HCT116 (cell line): Measurements from ENCODE around the gene COPZ1. TPM values are rescaled to one million over a fixed set of nuclear protein-coding genes. Genes with fewer than 3 reads are reported as not detected.
A peak's percentile ranks its signal among the peaks of the same experiment; 100 is the strongest.

Experiments used
- ATAC-seq: fragments of 200-7000 bp; cut with Tn5 transposase; 2 replicates; pipeline ENCODE4 v1.9.1; 2020; ENCODE audit warnings: mild to moderate bottlenecking, moderate library complexity
- BruUV-seq: library from RNA; stranded (reverse); fragments of 400-500 nt; replicated peaks from 2 replicates; lab custom pipeline; 2021; lab: Mats Ljungman, UMichigan
- CTCF ChIA-PET: fragments of 300-600 bp; sonication (Branson Sonifier 250); formaldehyde crosslinking; loops from one replicate; lab custom pipeline; 2021; ENCODE audit warnings: antibody characterized with exemption; lab: Charles Lee
- POLR2A ChIA-PET: fragments of 300-600, 350-600 bp; sonication (Branson Sonifier 250); formaldehyde crosslinking; loops from one replicate; lab custom pipeline; 2021; ENCODE audit warnings: antibody characterized with exemption; lab: Charles Lee
- RAD21 ChIA-PET, 2 experiments: fragments of 300-600 bp; sonication (Branson Sonifier 250); formaldehyde crosslinking; loops; one replicate each; lab custom pipeline; 2023; ENCODE audit warnings: low total read pairs in 2 of 2; ENCODE audit not compliant: uncharacterized antibody in 2 of 2, unreplicated experiment in 2 of 2, low non-redundant PET in 1 of 2; lab: Charles Lee
- DNase-seq: peaks from one replicate; pipeline ENCODE4 v3.0.0-alpha.2; 2010; ENCODE audit warnings: low read depth, low spot score
- H2AFZ ChIP-seq: fragments of 200-600 bp; shearing (Covaris generic), sonication (generic); 2 replicates; pipeline ENCODE4 v1.6.1; 2017; ENCODE audit warnings: low read depth, mixed run types, mixed read lengths, antibody characterized with exemption, low read length; ENCODE audit not compliant: poor library complexity, severe bottlenecking
- H3K27ac ChIP-seq: 2 replicates; pipeline ENCODE4 v1.5.1; 2012; ENCODE audit warnings: low read depth, low read length
- H3K27me3 ChIP-seq: fragments of 200-600 bp; sonication (generic); 2 replicates; pipeline ENCODE4 v1.6.1; 2016; ENCODE audit warnings: mixed run types, low read length, mixed read lengths; ENCODE audit not compliant: insufficient read depth
- H3K36me3 ChIP-seq, 2 experiments: fragments of 200-500 bp in 1 of 2; fragments of 200-600 bp in 1 of 2; sonication (Bioruptor generic) in 1 of 2; sonication (generic) in 1 of 2; 2 replicates each; pipeline versions ENCODE4 v1.5.1 to v1.6.1; 2014 to 2016; ENCODE audit warnings: low read length in 2 of 2, inconsistent platforms in 1 of 2, mixed read lengths in 1 of 2, mixed run types in 1 of 2; ENCODE audit not compliant: insufficient read depth in 2 of 2, control insufficient read depth in 1 of 2
- H3K4me1 ChIP-seq, 2 experiments: fragments of 200-600 bp in 1 of 2; sonication (generic) in 1 of 2; 2 replicates each; pipeline versions ENCODE4 v1.5.1 to v1.6.1; 2012 to 2017; ENCODE audit warnings: low read length in 2 of 2, inconsistent platforms in 1 of 2, mild to moderate bottlenecking in 1 of 2, mixed read lengths in 1 of 2, mixed run types in 1 of 2, moderate library complexity in 1 of 2; ENCODE audit not compliant: insufficient read depth in 2 of 2, control insufficient read depth in 1 of 2
- H3K4me2 ChIP-seq: fragments of 200-600 bp; sonication (generic); 2 replicates; pipeline ENCODE4 v1.6.1; 2017; ENCODE audit warnings: mixed run types, low read length, mixed read lengths
- H3K4me3 ChIP-seq, 2 experiments: fragments of 200-600 bp in 1 of 2; sonication (generic) in 1 of 2; replicated peaks in 1 of 2; 2 replicates each; pipeline ENCODE4 v1.5.1; 2011 to 2016; ENCODE audit warnings: low read length in 2 of 2, control low read depth in 1 of 2, low read depth in 1 of 2, mild to moderate bottlenecking in 1 of 2, mixed read lengths in 1 of 2, mixed run types in 1 of 2
- H3K79me2 ChIP-seq: fragments of 200-600 bp; sonication (generic); 2 replicates; pipeline ENCODE4 v1.6.1; 2017; ENCODE audit warnings: mild to moderate bottlenecking, mixed run types, low read length, moderate library complexity, mixed read lengths; ENCODE audit not compliant: insufficient read depth
- H3K9ac ChIP-seq: fragments of 200-600 bp; sonication (generic); 2 replicates; pipeline ENCODE4 v1.6.1; 2016; ENCODE audit warnings: low read length, mixed read lengths
- H3K9me2 ChIP-seq: fragments of 200-600 bp; sonication (generic), shearing (Covaris generic); 2 replicates; pipeline ENCODE4 v1.6.1; 2017; ENCODE audit warnings: mixed run types, mild to moderate bottlenecking, moderate library complexity; ENCODE audit not compliant: insufficient read depth
- H3K9me3 ChIP-seq, 2 experiments: fragments of 200-500 bp in 1 of 2; fragments of 200-600 bp in 1 of 2; sonication (Bioruptor generic) in 1 of 2; sonication (generic) in 1 of 2; 2 replicates each; pipeline ENCODE4 v1.6.1; 2014 to 2017; ENCODE audit warnings: low read length in 2 of 2, mixed read lengths in 2 of 2, inconsistent platforms in 1 of 2, low read depth in 1 of 2, mild to moderate bottlenecking in 1 of 2, mixed run types in 1 of 2, moderate library complexity in 1 of 2; ENCODE audit not compliant: control insufficient read depth in 1 of 2, insufficient read depth in 1 of 2
- H4K20me1 ChIP-seq: fragments of 200-600 bp; sonication (generic), shearing (Covaris generic); 2 replicates; pipeline ENCODE4 v1.6.1; 2017; ENCODE audit warnings: mixed run types, mild to moderate bottlenecking, moderate library complexity; ENCODE audit not compliant: insufficient read depth
- ATF3 ChIP-seq: IDR thresholded peaks from 2 replicates; pipeline ENCODE4 v1.6.1; 2012
- CBX3 ChIP-seq: IDR thresholded peaks from 2 replicates; pipeline ENCODE4 v1.6.1; 2012; ENCODE audit warnings: low read depth
- CEBPB ChIP-seq: IDR thresholded peaks from 2 replicates; pipeline ENCODE4 v1.6.1; 2012; ENCODE audit warnings: low read depth
- CTCF ChIP-seq, 3 experiments: fragments of 200-600 bp in 1 of 3; sonication (generic) in 1 of 3; IDR thresholded peaks in 2 of 3; conservative IDR thresholded peaks in 1 of 3; 2 replicates each; pipeline ENCODE4 v1.5.1; 2012 to 2017; ENCODE audit warnings: low read depth in 2 of 3, low read length in 2 of 3, antibody characterized with exemption in 1 of 3, borderline replicate concordance in 1 of 3, control low read depth in 1 of 3, mild to moderate bottlenecking in 1 of 3, mixed read lengths in 1 of 3, mixed run types in 1 of 3, moderate library complexity in 1 of 3; ENCODE audit not compliant: insufficient read depth in 1 of 3
- EGR1 ChIP-seq: IDR thresholded peaks from 2 replicates; pipeline ENCODE4 v1.6.1; 2012; ENCODE audit warnings: low read depth
- ELF1 ChIP-seq: IDR thresholded peaks from 2 replicates; pipeline ENCODE4 v1.6.1; 2012; ENCODE audit warnings: low read depth, borderline replicate concordance
- EZH2 ChIP-seq: fragments of 200-600 bp; sonication (generic); IDR thresholded peaks from 2 replicates; pipeline ENCODE4 v1.6.1; 2017; ENCODE audit warnings: antibody characterized with exemption, mixed run types
- EZH2phosphoT487 ChIP-seq: fragments of 200-600 bp; IDR thresholded peaks from 2 replicates; pipeline ENCODE4 v1.6.1; 2018; ENCODE audit warnings: antibody characterized with exemption, borderline replicate concordance
- JUND ChIP-seq: IDR thresholded peaks from 2 replicates; pipeline ENCODE4 v1.6.1; 2012
- REST ChIP-seq: IDR thresholded peaks from 2 replicates; pipeline ENCODE4 v1.6.1; 2012; ENCODE audit warnings: low read depth
- SIN3A ChIP-seq: IDR thresholded peaks from 2 replicates; pipeline ENCODE4 v1.6.1; 2012; ENCODE audit warnings: low read depth
- SP1 ChIP-seq: IDR thresholded peaks from 2 replicates; pipeline ENCODE4 v1.6.1; 2012; ENCODE audit warnings: low read depth
- SRF ChIP-seq: IDR thresholded peaks from 2 replicates; pipeline ENCODE4 v1.6.1; 2012; ENCODE audit warnings: low read depth
- YY1 ChIP-seq: IDR thresholded peaks from 2 replicates; pipeline ENCODE4 v1.6.1; 2011; ENCODE audit warnings: low read length, low read depth, moderate library complexity, mild to moderate bottlenecking; ENCODE audit not compliant: insufficient replicate concordance; ENCODE audit errors: extremely low read depth
- ZNF274 ChIP-seq: fragments of 200-500 bp; sonication (Bioruptor generic); IDR thresholded peaks from 2 replicates; pipeline ENCODE4 v1.6.1; 2014; ENCODE audit warnings: mild to moderate bottlenecking, low read depth, low read length, inconsistent platforms
- intact Hi-C: fragments of 100-400 bp; cut with micrococcal nuclease; formaldehyde crosslinking; loops from 2 replicates; pipeline ENCODE4 v1.10.0; 2022
- total RNA-seq: library from RNA; stranded (reverse); gene quantifications from one replicate; pipeline ENCODE4 v1.2.1, GENCODE V29; 2021; ENCODE audit not compliant: unreplicated experiment
- TF ChIP-seq, protein P1 (sequence below): IDR thresholded peaks from 2 replicates; pipeline ENCODE4 v1.6.1; 2012
- TF ChIP-seq, protein P2 (sequence below): IDR thresholded peaks from 2 replicates; pipeline ENCODE4 v1.6.1; 2011; ENCODE audit warnings: mild to moderate bottlenecking, low read length, moderate library complexity; ENCODE audit not compliant: insufficient replicate concordance; ENCODE audit errors: extremely low read depth

Gene COPZ1
- total RNA-seq, 1 experiment from 2014 or later: 191 TPM

GRCh38 chr12:54358945-54359761 lies 34.2 kb downstream of the COPZ1 start:
- no peak overlapping the region for H2AFZ ChIP-seq
- CTCF ChIA-PET: interaction anchor here (0.8 to 3.3 kb wide), 18 partner anchors 9 to 342 kb away, joined by 3 to 27 read pairs (median 6); partner anchors contain the start of gene COPZ1
- BruUV-seq: TSS peak; percentile 84
- H4K20me1 ChIP-seq: no peaks in the 10 kb centered on the region
- RAD21 ChIA-PET: interaction anchor here (0.6 to 1.2 kb wide), 6 partner anchors 12 to 362 kb away, joined by 3 to 5 read pairs (median 4); partner anchors contain the start of gene HNRNPA1 (in 1 of the 2)
- intact Hi-C loops: loop anchor here (2.0 kb wide), 1 partner anchor 72 kb away; no protein-coding TSS in a partner anchor
- no peaks in the 10 kb centered on the region for H3K27me3 ChIP-seq
- H3K27ac ChIP-seq: peak overlapping the region; percentile 61
- no peaks in the 10 kb centered on the region for H3K79me2 ChIP-seq
- H3K9me3 ChIP-seq: no peaks in the 10 kb centered on the region
- H3K4me1 ChIP-seq: peaks cover 26 to 36% of the 10 kb centered on the region in 2 experiments
- peak overlapping the region; percentile 97 for H3K4me2 ChIP-seq
- ATAC-seq (peak; percentile 89), DNase-seq (peak; percentile 99)
- no peaks in the 10 kb centered on the region for H3K9me2 ChIP-seq
- H3K4me3 ChIP-seq: peak overlapping the region; percentile 49 to 68
- H3K9ac ChIP-seq: peak overlapping the region; percentile 76
- H3K36me3 ChIP-seq: no peaks in the 10 kb centered on the region
- POLR2A ChIA-PET: interaction anchor here (0.7 to 2.1 kb wide), 13 partner anchors 12 to 327 kb away, joined by 3 to 14 read pairs (median 4); partner anchors contain the start of genes CBX5, COPZ1 and HNRNPA1
- TF ChIP-seq REST (no peak), ZNF274 (no peak), EGR1 (no peak; the same call in 1 of the 2 replicates), EZH2 (no peak), JUND (peak; percentile 22; the same call in 1 of the 2 replicates), CEBPB (no peak), CTCF (IDR thresholded peaks at IDR 0.05 in 2 of 3, conservative IDR thresholded peaks at IDR 0.05 in 1 of 3; ENCODE audit: borderline replicate concordance in 1 of 3, insufficient read depth in 1 of 3, low read depth in 2 of 3, low read length in 2 of 3) (no peak), YY1 (peak; percentile 11), SRF (no peak), CBX3 (peak; percentile 78), ATF3 (no peak), EZH2phosphoT487 (no peak), ELF1 (no peak), SP1 (peak; percentile 100), SIN3A (no peak; the same call in 1 of the 2 replicates)
- TF ChIP-seq, protein P1, sequence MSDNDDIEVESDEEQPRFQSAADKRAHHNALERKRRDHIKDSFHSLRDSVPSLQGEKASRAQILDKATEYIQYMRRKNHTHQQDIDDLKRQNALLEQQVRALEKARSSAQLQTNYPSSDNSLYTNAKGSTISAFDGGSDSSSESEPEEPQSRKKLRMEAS: peak; percentile 61
- TF ChIP-seq, protein P2, sequence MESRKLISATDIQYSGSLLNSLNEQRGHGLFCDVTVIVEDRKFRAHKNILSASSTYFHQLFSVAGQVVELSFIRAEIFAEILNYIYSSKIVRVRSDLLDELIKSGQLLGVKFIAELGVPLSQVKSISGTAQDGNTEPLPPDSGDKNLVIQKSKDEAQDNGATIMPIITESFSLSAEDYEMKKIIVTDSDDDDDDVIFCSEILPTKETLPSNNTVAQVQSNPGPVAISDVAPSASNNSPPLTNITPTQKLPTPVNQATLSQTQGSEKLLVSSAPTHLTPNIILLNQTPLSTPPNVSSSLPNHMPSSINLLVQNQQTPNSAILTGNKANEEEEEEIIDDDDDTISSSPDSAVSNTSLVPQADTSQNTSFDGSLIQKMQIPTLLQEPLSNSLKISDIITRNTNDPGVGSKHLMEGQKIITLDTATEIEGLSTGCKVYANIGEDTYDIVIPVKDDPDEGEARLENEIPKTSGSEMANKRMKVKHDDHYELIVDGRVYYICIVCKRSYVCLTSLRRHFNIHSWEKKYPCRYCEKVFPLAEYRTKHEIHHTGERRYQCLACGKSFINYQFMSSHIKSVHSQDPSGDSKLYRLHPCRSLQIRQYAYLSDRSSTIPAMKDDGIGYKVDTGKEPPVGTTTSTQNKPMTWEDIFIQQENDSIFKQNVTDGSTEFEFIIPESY: peak; percentile 71
